PC-9 (cell line): Measurements from ENCODE around the gene SPDYE3. TPM values are rescaled to one million over a fixed set of nuclear protein-coding genes. Genes with fewer than 3 reads are reported as not detected.

Source experiments
- BruUV-seq: library from RNA; stranded (reverse); fragments of 400-500 nt; replicated peaks from 2 replicates; lab custom pipeline; 2021; lab: Mats Ljungman, UMichigan
- CTCF ChIA-PET: fragments of 300-600 bp; sonication (Branson Sonifier 250); formaldehyde crosslinking; loops from one replicate; lab custom pipeline; 2022; ENCODE audit warnings: antibody characterized with exemption; lab: Charles Lee
- POLR2A ChIA-PET: fragments of 300-600 bp; sonication (Branson Sonifier 250); formaldehyde crosslinking; loops from one replicate; lab custom pipeline; 2022; ENCODE audit warnings: antibody characterized with exemption; ENCODE audit not compliant: unreplicated experiment; lab: Charles Lee
- DNase-seq, 2 experiments: peaks; one replicate each; pipeline versions ENCODE4 v3.0.0 to v3.0.0-alpha.2; 2015 to 2022; ENCODE audit warnings: mixed read lengths in 1 of 2
- H2AFZ ChIP-seq: fragments of 200-600 bp; sonication (generic); 2 replicates; pipeline ENCODE4 v1.8.1; 2017; ENCODE audit warnings: antibody characterized with exemption
- H3F3A ChIP-seq: fragments of 200-600 bp; sonication (generic); 2 replicates; pipeline ENCODE4 v1.8.1; 2017; ENCODE audit warnings: antibody characterized with exemption, mild to moderate bottlenecking, low read depth; ENCODE audit not compliant: insufficient read depth
- H3K27ac ChIP-seq: fragments of 200-600 bp; sonication (generic); 2 replicates; pipeline ENCODE4 v1.6.1; 2016; ENCODE audit warnings: mixed run types
- H3K27me3 ChIP-seq: fragments of 200-600 bp; sonication (generic); 2 replicates; pipeline ENCODE4 v1.6.1; 2016; ENCODE audit warnings: low read depth, mixed run types; ENCODE audit not compliant: insufficient read depth
- H3K36me3 ChIP-seq: fragments of 200-600 bp; sonication (generic); 2 replicates; pipeline ENCODE4 v1.6.1; 2016; ENCODE audit warnings: low read depth, mixed run types
- H3K4me1 ChIP-seq: fragments of 200-600 bp; sonication (generic); replicated peaks from 2 replicates; pipeline ENCODE4 v1.6.1; 2016; ENCODE audit warnings: mixed run types; ENCODE audit not compliant: insufficient read depth
- H3K4me2 ChIP-seq: fragments of 200-600 bp; sonication (generic); 2 replicates; pipeline ENCODE4 v1.6.1; 2017; ENCODE audit warnings: mixed run types
- H3K4me3 ChIP-seq: fragments of 200-600 bp; sonication (generic); 2 replicates; pipeline ENCODE4 v1.6.1; 2016; ENCODE audit warnings: mixed run types
- H3K79me2 ChIP-seq: fragments of 200-600 bp; sonication (generic); 2 replicates; pipeline ENCODE4 v1.6.1; 2017; ENCODE audit warnings: low read depth, mixed run types
- H3K9me2 ChIP-seq: fragments of 200-600 bp; sonication (generic); 2 replicates; pipeline ENCODE4 v1.8.1; 2017; ENCODE audit warnings: mild to moderate bottlenecking; ENCODE audit not compliant: insufficient read depth
- H3K9me3 ChIP-seq: fragments of 200-600 bp; sonication (generic); 2 replicates; pipeline ENCODE4 v1.8.1; 2016; ENCODE audit warnings: low read depth; ENCODE audit not compliant: insufficient read depth
- H4K20me1 ChIP-seq: fragments of 200-600 bp; sonication (generic); 2 replicates; pipeline ENCODE4 v1.8.1; 2017; ENCODE audit not compliant: insufficient read depth
- EZH2 ChIP-seq: fragments of 200-600 bp; sonication (generic); IDR thresholded peaks from 2 replicates; pipeline ENCODE4 v1.8.0; 2017; ENCODE audit warnings: antibody characterized with exemption, low read depth
- intact Hi-C: fragments of 100-400 bp; cut with micrococcal nuclease; formaldehyde crosslinking; loops from one replicate; pipeline ENCODE4 v1.10.0; 2022; ENCODE audit not compliant: unreplicated experiment
- total RNA-seq: library from RNA; stranded (reverse); gene quantifications from 2 replicates; pipeline ENCODE4 v1.2.3, GENCODE V29; 2021
- TF ChIP-seq, protein P1 (sequence below): fragments of 200-600 bp; sonication (generic); conservative IDR thresholded peaks from 2 replicates; pipeline ENCODE4 v1.6.1; 2017; ENCODE audit warnings: mixed run types, antibody characterized with exemption, mild to moderate bottlenecking, moderate library complexity

Gene SPDYE3
- total RNA-seq, 1 experiment from 2014 or later: not detected

DNA sequence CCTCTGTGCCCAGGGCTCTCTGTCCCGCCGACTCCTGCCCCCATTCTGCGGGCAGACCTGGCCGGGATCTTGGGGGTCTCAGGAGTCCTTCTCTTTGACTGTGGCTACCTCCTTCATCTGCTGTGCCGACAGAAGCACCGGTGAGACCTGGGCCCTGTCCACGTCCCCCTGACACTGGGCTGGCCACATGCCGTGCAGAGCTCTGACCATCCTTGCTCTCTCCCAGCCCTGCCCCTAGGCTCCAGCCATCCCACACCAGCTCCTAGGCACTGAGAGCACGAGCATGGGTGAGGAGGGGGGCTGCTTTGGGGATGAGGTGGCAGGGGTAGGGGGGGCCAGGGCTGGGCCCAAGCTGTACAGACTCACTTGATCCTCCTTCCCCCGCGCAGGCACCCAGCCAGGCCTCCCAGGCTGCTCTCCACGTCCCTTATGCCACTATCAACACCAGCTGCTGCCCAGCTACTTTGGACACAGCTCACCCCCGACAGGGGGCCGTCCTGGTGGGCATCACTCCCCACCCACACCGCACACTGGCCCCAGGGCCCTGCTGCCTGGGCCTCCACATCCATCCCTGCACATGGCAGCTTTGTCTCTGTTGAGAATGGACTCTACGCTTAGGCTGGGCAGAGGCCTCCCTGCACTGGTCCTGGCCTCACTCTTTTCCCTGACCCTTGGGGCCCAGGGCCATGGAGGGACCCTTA, 45.6 kb downstream of the SPDYE3 start:
- Histone ChIP-seq H3K9me3 (no peaks in the 10 kb centered on the region), H4K20me1 (peaks cover 19% of the 10 kb centered on the region), H3K79me2 (0 out of 2 replicates have a peak, but pooled peaks cover 3% of the 10 kb centered on the region), H3K4me2 (no peak overlapping the region), H3F3A (peaks cover 13% of the 10 kb centered on the region; the same call in 1 of the 2 replicates), H2AFZ (no peak overlapping the region), H3K27ac (no peak overlapping the region), H3K9me2 (no peaks in the 10 kb centered on the region), H3K4me1 (no peaks in the 10 kb centered on the region), H3K4me3 (no peak overlapping the region), H3K27me3 (no peaks in the 10 kb centered on the region), H3K36me3 (peaks cover 6% of the 10 kb centered on the region)
- ChIA-PET POLR2A (no interaction called here), CTCF (no interaction called here)
- intact Hi-C loops: loop anchor here (5.0 kb wide), 1 partner anchor 221 kb away; no protein-coding TSS in a partner anchor
- no peak for DNase-seq
- TF ChIP-seq, protein P1, sequence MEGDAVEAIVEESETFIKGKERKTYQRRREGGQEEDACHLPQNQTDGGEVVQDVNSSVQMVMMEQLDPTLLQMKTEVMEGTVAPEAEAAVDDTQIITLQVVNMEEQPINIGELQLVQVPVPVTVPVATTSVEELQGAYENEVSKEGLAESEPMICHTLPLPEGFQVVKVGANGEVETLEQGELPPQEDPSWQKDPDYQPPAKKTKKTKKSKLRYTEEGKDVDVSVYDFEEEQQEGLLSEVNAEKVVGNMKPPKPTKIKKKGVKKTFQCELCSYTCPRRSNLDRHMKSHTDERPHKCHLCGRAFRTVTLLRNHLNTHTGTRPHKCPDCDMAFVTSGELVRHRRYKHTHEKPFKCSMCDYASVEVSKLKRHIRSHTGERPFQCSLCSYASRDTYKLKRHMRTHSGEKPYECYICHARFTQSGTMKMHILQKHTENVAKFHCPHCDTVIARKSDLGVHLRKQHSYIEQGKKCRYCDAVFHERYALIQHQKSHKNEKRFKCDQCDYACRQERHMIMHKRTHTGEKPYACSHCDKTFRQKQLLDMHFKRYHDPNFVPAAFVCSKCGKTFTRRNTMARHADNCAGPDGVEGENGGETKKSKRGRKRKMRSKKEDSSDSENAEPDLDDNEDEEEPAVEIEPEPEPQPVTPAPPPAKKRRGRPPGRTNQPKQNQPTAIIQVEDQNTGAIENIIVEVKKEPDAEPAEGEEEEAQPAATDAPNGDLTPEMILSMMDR: no peak
- TF ChIP-seq EZH2: no peak
- BruUV-seq: no TSS peak

DNA sequence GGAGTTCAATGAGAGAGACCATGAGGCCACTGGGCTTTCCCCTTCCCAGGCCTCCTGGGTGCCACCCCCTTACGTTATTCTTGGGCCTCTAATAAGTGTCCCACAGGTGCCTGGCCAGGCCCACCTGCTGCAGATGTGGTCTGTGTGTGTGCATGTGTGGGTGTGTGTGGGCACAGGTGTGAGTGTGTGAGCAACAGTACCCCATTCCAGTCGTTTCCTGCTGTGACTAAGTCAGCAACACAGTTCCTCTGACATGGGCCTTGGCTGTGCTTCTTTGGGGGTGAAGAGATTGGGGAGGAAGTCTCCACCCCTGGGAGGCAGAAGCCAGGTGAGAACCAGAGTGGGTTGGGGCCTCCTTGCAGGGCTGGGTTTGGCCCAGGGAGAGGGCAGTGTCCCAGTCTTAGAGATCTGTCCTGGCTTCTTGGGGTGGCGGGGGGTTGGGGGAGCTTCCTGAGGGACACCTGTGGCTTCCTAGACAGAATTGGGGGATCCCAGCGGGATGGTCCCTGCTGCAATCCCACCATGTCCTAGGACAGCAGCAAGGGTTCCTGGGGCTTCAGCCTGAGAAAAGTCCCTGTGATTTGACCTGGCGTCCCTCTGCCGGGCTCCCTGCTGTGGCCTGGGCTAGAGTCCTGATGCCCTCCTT, 46.3 kb downstream of the SPDYE3 start:
- H2AFZ ChIP-seq: no peak overlapping the region
- TF ChIP-seq EZH2: no peak
- TF ChIP-seq, protein P1: no peak
- intact Hi-C loops: loop anchor here (5.0 kb wide), 1 partner anchor 222 kb away; no protein-coding TSS in a partner anchor
- H3K36me3 ChIP-seq: peaks cover 3% of the 10 kb centered on the region
- no peak overlapping the region for H3K4me3 ChIP-seq
- no peaks in the 10 kb centered on the region for H3K9me2 ChIP-seq
- no peak overlapping the region for H3K4me2 ChIP-seq
- ChIA-PET CTCF (no interaction called here), POLR2A (no interaction called here)
- no peaks in the 10 kb centered on the region for H3K4me1 ChIP-seq
- no peak overlapping the region for H3K27ac ChIP-seq
- H3K79me2 ChIP-seq: 0 out of 2 replicates have a peak, but pooled peaks cover 3% of the 10 kb centered on the region
- peaks cover 19% of the 10 kb centered on the region for H4K20me1 ChIP-seq
- no peak for DNase-seq
- no peaks in the 10 kb centered on the region for H3K27me3 ChIP-seq
- no peaks in the 10 kb centered on the region for H3K9me3 ChIP-seq
- no TSS peak for BruUV-seq
- peaks cover 9% of the 10 kb centered on the region; the same call in 1 of the 2 replicates for H3F3A ChIP-seq

DNA sequence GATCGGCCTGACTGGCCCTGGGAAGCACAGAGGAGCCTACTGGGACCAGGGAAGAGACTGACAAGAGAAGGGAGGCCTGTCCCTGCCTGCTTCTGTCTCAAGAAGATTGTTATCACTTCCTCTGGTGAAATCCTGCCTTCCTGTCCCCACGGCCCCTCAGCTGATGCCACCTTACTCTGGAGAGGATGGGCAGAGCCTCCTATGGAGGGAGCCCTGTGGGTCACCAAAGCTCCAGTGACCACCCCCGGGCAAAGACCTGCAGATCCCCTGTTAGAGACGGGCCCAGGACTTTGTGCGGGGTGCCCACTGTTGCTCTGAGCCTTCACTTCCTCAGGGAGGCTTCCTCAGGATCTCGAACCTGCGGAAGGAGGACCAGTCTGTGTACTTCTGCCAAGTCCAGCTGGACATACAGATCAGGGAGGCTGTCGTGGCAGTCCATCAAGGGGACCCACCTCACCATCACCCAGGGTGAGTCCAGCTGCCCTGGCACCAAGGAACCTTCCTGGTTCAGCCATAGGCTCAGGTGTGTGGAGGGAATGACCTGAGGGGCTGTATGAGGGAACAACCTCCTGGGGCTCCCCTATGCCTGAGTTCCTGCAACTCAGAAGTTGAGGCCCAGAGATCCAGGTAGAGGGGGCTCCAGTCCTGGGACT, 49.0 kb downstream of the SPDYE3 start:
- intact Hi-C loops: no loop called here
- ChIA-PET CTCF (no interaction called here), POLR2A (no interaction called here)

More for the DNA sequence above, 49.0 kb downstream of the SPDYE3 start:
- Histone ChIP-seq H3K9me3 (no peaks in the 10 kb centered on the region), H3K27ac (no peak overlapping the region), H2AFZ (no peak overlapping the region), H3K9me2 (no peaks in the 10 kb centered on the region), H3F3A (peaks cover 9% of the 10 kb centered on the region), H3K4me3 (no peak overlapping the region), H4K20me1 (peaks cover 13% of the 10 kb centered on the region), H3K36me3 (peaks cover 15% of the 10 kb centered on the region; the same call in 1 of the 2 replicates), H3K79me2 (no peaks in the 10 kb centered on the region), H3K4me1 (no peaks in the 10 kb centered on the region), H3K4me2 (no peak overlapping the region), H3K27me3 (no peaks in the 10 kb centered on the region)
- DNase-seq: no peak
- BruUV-seq: no TSS peak
- TF ChIP-seq, protein P1: no peak
- no peak for TF ChIP-seq EZH2
